ENCODE data around the gene PPM1A.

GRCh38 chr14:60204843-60205774 is 43.9 kb upstream of the PPM1A start:
- TF ChIP-seq CEBPB (IDR thresholded peaks at IDR 0.05; ENCODE audit: low read depth, low read length) (no peak), EZH2 (IDR thresholded peaks at IDR 0.05; ENCODE audit: low read depth, low read length, severe bottlenecking) (no peak), TAF1 (IDR thresholded peaks at IDR 0.05; ENCODE audit: low read depth, low read length) (no peak), POLR2A (IDR thresholded peaks at IDR 0.05; ENCODE audit: control extremely low read depth in 1 of 2, low read depth in 2 of 2, low read length in 2 of 2) (no peak), EGR1 (IDR thresholded peaks at IDR 0.05; ENCODE audit: borderline replicate concordance, low read depth, low read length) (no peak), EP300 (IDR thresholded peaks at IDR 0.05; ENCODE audit: borderline replicate concordance in 1 of 2, low read depth in 2 of 2, low read length in 2 of 2) (no peak), GABPA (IDR thresholded peaks at IDR 0.05; ENCODE audit: borderline replicate concordance, insufficient read depth, low read length) (no peak), MAFK (IDR thresholded peaks at IDR 0.05; ENCODE audit: low read depth, low read length) (no peak), TEAD4 (IDR thresholded peaks at IDR 0.05; ENCODE audit: low read depth, low read length) (no peak), YY1 (IDR thresholded peaks at IDR 0.05; ENCODE audit: low read depth, low read length) (no peak), RBBP5 (IDR thresholded peaks at IDR 0.05; ENCODE audit: borderline replicate concordance, low read depth, low read length) (no peak), ATF3 (IDR thresholded peaks at IDR 0.05; ENCODE audit: insufficient read depth, low read depth, low read length) (no peak)
- TF ChIP-seq, protein P1, sequence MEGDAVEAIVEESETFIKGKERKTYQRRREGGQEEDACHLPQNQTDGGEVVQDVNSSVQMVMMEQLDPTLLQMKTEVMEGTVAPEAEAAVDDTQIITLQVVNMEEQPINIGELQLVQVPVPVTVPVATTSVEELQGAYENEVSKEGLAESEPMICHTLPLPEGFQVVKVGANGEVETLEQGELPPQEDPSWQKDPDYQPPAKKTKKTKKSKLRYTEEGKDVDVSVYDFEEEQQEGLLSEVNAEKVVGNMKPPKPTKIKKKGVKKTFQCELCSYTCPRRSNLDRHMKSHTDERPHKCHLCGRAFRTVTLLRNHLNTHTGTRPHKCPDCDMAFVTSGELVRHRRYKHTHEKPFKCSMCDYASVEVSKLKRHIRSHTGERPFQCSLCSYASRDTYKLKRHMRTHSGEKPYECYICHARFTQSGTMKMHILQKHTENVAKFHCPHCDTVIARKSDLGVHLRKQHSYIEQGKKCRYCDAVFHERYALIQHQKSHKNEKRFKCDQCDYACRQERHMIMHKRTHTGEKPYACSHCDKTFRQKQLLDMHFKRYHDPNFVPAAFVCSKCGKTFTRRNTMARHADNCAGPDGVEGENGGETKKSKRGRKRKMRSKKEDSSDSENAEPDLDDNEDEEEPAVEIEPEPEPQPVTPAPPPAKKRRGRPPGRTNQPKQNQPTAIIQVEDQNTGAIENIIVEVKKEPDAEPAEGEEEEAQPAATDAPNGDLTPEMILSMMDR (IDR thresholded peaks at IDR 0.05; ENCODE audit: control extremely low read depth in 1 of 3, insufficient read depth in 1 of 3, low read depth in 1 of 3, low read length in 3 of 3): no peak
- TF ChIP-seq, protein P2, sequence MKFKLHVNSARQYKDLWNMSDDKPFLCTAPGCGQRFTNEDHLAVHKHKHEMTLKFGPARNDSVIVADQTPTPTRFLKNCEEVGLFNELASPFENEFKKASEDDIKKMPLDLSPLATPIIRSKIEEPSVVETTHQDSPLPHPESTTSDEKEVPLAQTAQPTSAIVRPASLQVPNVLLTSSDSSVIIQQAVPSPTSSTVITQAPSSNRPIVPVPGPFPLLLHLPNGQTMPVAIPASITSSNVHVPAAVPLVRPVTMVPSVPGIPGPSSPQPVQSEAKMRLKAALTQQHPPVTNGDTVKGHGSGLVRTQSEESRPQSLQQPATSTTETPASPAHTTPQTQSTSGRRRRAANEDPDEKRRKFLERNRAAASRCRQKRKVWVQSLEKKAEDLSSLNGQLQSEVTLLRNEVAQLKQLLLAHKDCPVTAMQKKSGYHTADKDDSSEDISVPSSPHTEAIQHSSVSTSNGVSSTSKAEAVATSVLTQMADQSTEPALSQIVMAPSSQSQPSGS (IDR thresholded peaks at IDR 0.05; ENCODE audit: low read length): no peak

Measured in H1 (cell line).